Ovary (tissue), 3 donors: ENCODE measurements around the gene STK11IP.

Source experiments
- EP300 ChIP-seq: sonication (generic); formaldehyde crosslinking; IDR thresholded peaks from one replicate; pipeline ENCODE4 v1.6.1; 2017; ENCODE audit warnings: antibody characterized with exemption
- TF ChIP-seq, protein P1 (sequence below), 3 donors: fragments of 450-650 bp in 2 of 3; fragments of 200-600 bp in 1 of 3; IDR thresholded peaks; one replicate each; pipeline versions ENCODE4 v1.5.1 to v1.8.0; 2016 to 2022; ENCODE audit warnings: antibody characterized with exemption in 3 of 3, mild to moderate bottlenecking in 1 of 3
- donor health status: DM: no; HTN: no; CAD: no.

DNA sequence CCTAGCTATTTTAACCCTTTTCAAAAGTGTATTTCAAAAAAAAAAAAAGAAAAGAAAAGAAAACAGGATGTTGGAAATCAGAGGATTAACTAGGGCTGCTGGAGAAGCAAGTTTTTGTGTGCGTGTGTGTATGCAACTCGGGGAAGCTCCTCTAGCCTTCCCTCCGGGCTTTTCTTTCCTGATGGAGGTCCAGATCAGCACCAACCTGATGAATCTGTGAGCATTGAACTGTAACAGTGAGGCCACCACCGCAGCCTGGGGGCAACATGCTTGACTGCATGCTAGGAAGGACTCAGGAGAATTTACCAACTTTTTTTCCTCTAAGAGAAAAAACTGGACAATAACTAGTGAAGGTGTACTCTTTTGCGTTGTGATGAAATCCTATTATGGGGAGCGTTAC, 28.6 kb upstream of the STK11IP start:
- TF ChIP-seq, protein P1, sequence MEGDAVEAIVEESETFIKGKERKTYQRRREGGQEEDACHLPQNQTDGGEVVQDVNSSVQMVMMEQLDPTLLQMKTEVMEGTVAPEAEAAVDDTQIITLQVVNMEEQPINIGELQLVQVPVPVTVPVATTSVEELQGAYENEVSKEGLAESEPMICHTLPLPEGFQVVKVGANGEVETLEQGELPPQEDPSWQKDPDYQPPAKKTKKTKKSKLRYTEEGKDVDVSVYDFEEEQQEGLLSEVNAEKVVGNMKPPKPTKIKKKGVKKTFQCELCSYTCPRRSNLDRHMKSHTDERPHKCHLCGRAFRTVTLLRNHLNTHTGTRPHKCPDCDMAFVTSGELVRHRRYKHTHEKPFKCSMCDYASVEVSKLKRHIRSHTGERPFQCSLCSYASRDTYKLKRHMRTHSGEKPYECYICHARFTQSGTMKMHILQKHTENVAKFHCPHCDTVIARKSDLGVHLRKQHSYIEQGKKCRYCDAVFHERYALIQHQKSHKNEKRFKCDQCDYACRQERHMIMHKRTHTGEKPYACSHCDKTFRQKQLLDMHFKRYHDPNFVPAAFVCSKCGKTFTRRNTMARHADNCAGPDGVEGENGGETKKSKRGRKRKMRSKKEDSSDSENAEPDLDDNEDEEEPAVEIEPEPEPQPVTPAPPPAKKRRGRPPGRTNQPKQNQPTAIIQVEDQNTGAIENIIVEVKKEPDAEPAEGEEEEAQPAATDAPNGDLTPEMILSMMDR (IDR thresholded peaks at IDR 0.05): no peak
- TF ChIP-seq EP300: no peak
